ENCODE data around the gene C10orf53. TPM values are rescaled to one million over a fixed set of nuclear protein-coding genes. Genes with fewer than 3 reads are reported as not detected.

The C10orf53 gene
- polyA plus RNA-seq, 3 donors, result not detected

GRCh38 chr10:49688261-49688846, 8.9 kb downstream of the C10orf53 start:
- 32% methylated on average over 8 of the region's 8 CpGs for WGBS (ENCODE audit: insufficient coverage)
- Histone ChIP-seq H3K9ac (ENCODE audit: insufficient read depth, low read length, poor library complexity, severe bottlenecking) (no peak overlapping the region), H3K79me2 (ENCODE audit: insufficient read depth, low read length) (no peaks in the 10 kb centered on the region), H3K4me2 (replicated peaks; ENCODE audit: extremely low read depth, low read length, poor library complexity, severe bottlenecking) (no peak overlapping the region), H3K27me3 (ENCODE audit: control insufficient read depth in 2 of 2, insufficient read depth in 2 of 2, low read length in 2 of 2) (peaks cover 43 to 57% of the 10 kb centered on the region in 2 donors), H3K27ac (ENCODE audit: low read depth in 1 of 2, low read length in 2 of 2) (no peak overlapping the region), H3K4me1 (ENCODE audit: control insufficient read depth in 1 of 2, insufficient read depth in 2 of 2, low read length in 2 of 2) (no peaks in the 10 kb centered on the region), H4K20me1 (ENCODE audit: insufficient read depth, low read length) (no peaks in the 10 kb centered on the region), H2AFZ (ENCODE audit: insufficient read depth, low read depth, low read length, poor library complexity, severe bottlenecking) (no peak overlapping the region), H3K4me3 (replicated peaks in 1 of 3; ENCODE audit: low read depth in 2 of 3, low read length in 3 of 3) (no peak overlapping the region), H3K36me3 (replicated peaks in 1 of 2; ENCODE audit: control insufficient read depth in 1 of 2, insufficient read depth in 2 of 2, low read length in 2 of 2) (no peaks in the 10 kb centered on the region), H3K9me3 (replicated peaks in 1 of 2; ENCODE audit: control insufficient read depth in 1 of 2, insufficient read depth in 1 of 2, low read length in 2 of 2) (peaks cover 7 to 19% of the 10 kb centered on the region in 2 donors)
- Mint-ChIP-seq H3K4me1 (no peaks in the 10 kb centered on the region), H3K27ac (no peak overlapping the region), H3K9me3 (peaks cover 6 to 36% (median 21%) of the 10 kb centered on the region in 7 donors), H3K27me3 (ENCODE audit: low read depth in 3 of 3) (peaks cover 42 to 50% (median 48%) of the 10 kb centered on the region in 3 donors), H3K36me3 (no peaks in the 10 kb centered on the region), H3K4me3 (peak overlapping the region in 1 of 2 donors; percentile 65)
- DNase-seq, result no peak
- no peak for TF ChIP-seq CTCF (IDR thresholded peaks at IDR 0.05)
- intact Hi-C loops (cut with micrococcal nuclease), result no loop called here

GRCh38 chr10:49688920-49689319, 9.5 kb downstream of the C10orf53 start:
- Mint-ChIP-seq H3K27me3 (ENCODE audit: low read depth in 3 of 3) (peaks cover 41 to 51% (median 48%) of the 10 kb centered on the region in 3 donors), H3K36me3 (no peaks in the 10 kb centered on the region), H3K27ac (no peak overlapping the region), H3K9me3 (peaks cover 6 to 37% (median 22%) of the 10 kb centered on the region in 7 donors), H3K4me3 (peak overlapping the region in 1 of 2 donors; percentile 65), H3K4me1 (no peaks in the 10 kb centered on the region)
- WGBS (ENCODE audit: insufficient coverage), result 23% methylated on average over 5 of the region's 7 CpGs
- Histone ChIP-seq H3K27me3 (ENCODE audit: control insufficient read depth in 2 of 2, insufficient read depth in 2 of 2, low read length in 2 of 2) (peaks cover 43 to 62% of the 10 kb centered on the region in 2 donors), H3K27ac (ENCODE audit: low read depth in 1 of 2, low read length in 2 of 2) (no peak overlapping the region), H2AFZ (ENCODE audit: insufficient read depth, low read depth, low read length, poor library complexity, severe bottlenecking) (no peak overlapping the region), H4K20me1 (ENCODE audit: insufficient read depth, low read length) (no peaks in the 10 kb centered on the region), H3K9ac (ENCODE audit: insufficient read depth, low read length, poor library complexity, severe bottlenecking) (no peak overlapping the region), H3K4me3 (replicated peaks in 1 of 3; ENCODE audit: low read depth in 2 of 3, low read length in 3 of 3) (no peak overlapping the region), H3K4me1 (ENCODE audit: control insufficient read depth in 1 of 2, insufficient read depth in 2 of 2, low read length in 2 of 2) (no peaks in the 10 kb centered on the region), H3K9me3 (replicated peaks in 1 of 2; ENCODE audit: control insufficient read depth in 1 of 2, insufficient read depth in 1 of 2, low read length in 2 of 2) (peaks cover 7 to 19% of the 10 kb centered on the region in 2 donors), H3K36me3 (replicated peaks in 1 of 2; ENCODE audit: control insufficient read depth in 1 of 2, insufficient read depth in 2 of 2, low read length in 2 of 2) (no peaks in the 10 kb centered on the region), H3K79me2 (ENCODE audit: insufficient read depth, low read length) (no peaks in the 10 kb centered on the region), H3K4me2 (replicated peaks; ENCODE audit: extremely low read depth, low read length, poor library complexity, severe bottlenecking) (no peak overlapping the region)
- intact Hi-C loops (cut with micrococcal nuclease), result no loop called here
- no peak for TF ChIP-seq CTCF (IDR thresholded peaks at IDR 0.05)
- no peak for DNase-seq
